ENCODE measurements around the gene VTN.

- no peak for TF ChIP-seq CTCF (IDR thresholded peaks at IDR 0.05; ENCODE audit: insufficient read depth, low read length, poor library complexity, severe bottlenecking)
- no peak for TF ChIP-seq EZH2phosphoT487 (conservative IDR thresholded peaks at IDR 0.05; ENCODE audit: low read length)
These were observed 15.3 kb upstream of the VTN start for GRCh38 chr17:28385406-28385805.
